GM12865 (cell line): ENCODE results near the gene ANO1.

ENCODE experiments used
- DNase-seq: peaks from one replicate; pipeline ENCODE4 v3.0.0; 2010; ENCODE audit warnings: low read depth
- H3K4me3 ChIP-seq: 2 replicates; pipeline ENCODE4 v1.5.1; 2011; ENCODE audit warnings: mild to moderate bottlenecking, low read depth, low read length, control low read depth
- CTCF ChIP-seq: IDR thresholded peaks from 2 replicates; pipeline ENCODE4 v1.5.1; 2011; ENCODE audit warnings: low read length, control low read depth, low read depth, inconsistent platforms; ENCODE audit not compliant: insufficient read depth; ENCODE audit errors: missing control alignments

ANO1 gene

GRCh38 chr11:70156291-70157037 lies 78.3 kb downstream of the ANO1 start:
- H3K4me3 ChIP-seq: no peak overlapping the region
- TF ChIP-seq CTCF: no peak
- DNase-seq: no peak

- peak; percentile 19 for TF ChIP-seq CTCF
- no peak overlapping the region for H3K4me3 ChIP-seq
- DNase-seq: no peak
Measured at GRCh38 chr11:70158201-70158600, 80.1 kb downstream of the ANO1 start.

GRCh38 chr11:70158757-70159389 lies 80.8 kb downstream of the ANO1 start:
- no peak for DNase-seq
- TF ChIP-seq CTCF: no peak
- no peak overlapping the region for H3K4me3 ChIP-seq

- no peak for DNase-seq
- H3K4me3 ChIP-seq: no peak overlapping the region
- TF ChIP-seq CTCF: no peak
Measured at GRCh38 chr11:70159627-70160570, 81.8 kb downstream of the ANO1 start.

- no peak for TF ChIP-seq CTCF
- H3K4me3 ChIP-seq: no peak overlapping the region
- no peak for DNase-seq
Measured at GRCh38 chr11:70161043-70161625, 83.0 kb downstream of the ANO1 start.

GRCh38 chr11:70164705-70165104 lies 86.6 kb downstream of the ANO1 start:
- TF ChIP-seq CTCF: no peak
- DNase-seq: no peak
- no peak overlapping the region for H3K4me3 ChIP-seq
